H1 (cell line): ENCODE results near the gene ANKDD1A. TPM values are rescaled to one million over a fixed set of nuclear protein-coding genes. Genes with fewer than 3 reads are reported as not detected.

ENCODE experiments used
- CTCF ChIA-PET: fragments of 300-600 bp; sonication (Branson Sonifier 250); formaldehyde crosslinking; loops from one replicate; lab custom pipeline; 2021; ENCODE audit not compliant: partially characterized antibody; lab: Charles Lee
- POLR2A ChIA-PET: fragments of 300-600 bp; sonication (Branson Sonifier 250); formaldehyde crosslinking; loops from one replicate; lab custom pipeline; 2021; ENCODE audit warnings: inconsistent platforms; ENCODE audit not compliant: partially characterized antibody; lab: Charles Lee
- DNase-seq, 2 experiments: peaks; one replicate each; pipeline versions ENCODE4 v3.0.0 to v3.0.0-alpha.2; 2010 to 2022; ENCODE audit warnings: low spot score in 2 of 2, low read depth in 1 of 2, mixed read lengths in 1 of 2
- FAIRE-seq: peaks from 2 replicates; lab custom pipeline; 2011; peaks lifted over from hg19 to GRCh38; lab: Jason Lieb, UNC
- H2AFZ ChIP-seq: 2 replicates; pipeline ENCODE4 v1.8.1; 2012; ENCODE audit warnings: low read length, inconsistent platforms
- H2AK5ac ChIP-seq: 2 replicates; pipeline ENCODE4 v1.6.1; 2013; ENCODE audit warnings: low read depth, low read length
- H2BK120ac ChIP-seq: replicated peaks from 2 replicates; pipeline ENCODE3; 2013; ENCODE audit warnings: low read depth, low read length, inconsistent platforms
- H2BK12ac ChIP-seq: 2 replicates; pipeline ENCODE4 v1.6.1; 2013; ENCODE audit warnings: low read depth, low read length
- H2BK15ac ChIP-seq: 2 replicates; pipeline ENCODE4 v1.6.1; 2013; ENCODE audit warnings: low read length
- H2BK20ac ChIP-seq: 2 replicates; pipeline ENCODE4 v1.6.1; 2013; ENCODE audit warnings: low read length
- H2BK5ac ChIP-seq: 2 replicates; pipeline ENCODE4 v1.6.1; 2013; ENCODE audit warnings: low read depth, low read length
- H3K14ac ChIP-seq: 2 replicates; pipeline ENCODE4 v1.6.1; 2013; ENCODE audit warnings: inconsistent platforms; ENCODE audit not compliant: insufficient read length
- H3K18ac ChIP-seq: 2 replicates; pipeline ENCODE4 v1.6.1; 2013; ENCODE audit warnings: low read length; ENCODE audit errors: extremely low read depth
- H3K23ac ChIP-seq: 2 replicates; pipeline ENCODE4 v1.6.1; 2013; ENCODE audit warnings: inconsistent platforms; ENCODE audit not compliant: insufficient read length
- H3K23me2 ChIP-seq: 2 replicates; pipeline ENCODE4 v1.6.1; 2013; ENCODE audit warnings: low read depth, low read length
- H3K27ac ChIP-seq: 2 replicates; pipeline ENCODE4 v1.6.1; 2011; ENCODE audit warnings: low read depth, low read length, inconsistent platforms
- H3K27me3 ChIP-seq, 4 experiments: replicated peaks in 1 of 4; 1 replicate in 1 of 4; 2 replicates in 3 of 4; pipeline versions ENCODE4 v1.6.1 to v1.8.1; 2011 to 2013; ENCODE audit warnings: low read length in 3 of 4, mild to moderate bottlenecking in 3 of 4, inconsistent platforms in 2 of 4, mixed read lengths in 2 of 4, moderate library complexity in 1 of 4; ENCODE audit not compliant: control insufficient read depth in 3 of 4, insufficient read depth in 3 of 4; ENCODE audit errors: extremely low read depth in 1 of 4
- H3K36me3 ChIP-seq, 4 experiments: 2 replicates each; pipeline versions ENCODE4 v1.6.1 to v1.8.1; 2011 to 2013; ENCODE audit warnings: mild to moderate bottlenecking in 4 of 4, low read length in 3 of 4, moderate library complexity in 2 of 4, control low read depth in 1 of 4, inconsistent platforms in 1 of 4; ENCODE audit not compliant: insufficient read depth in 4 of 4, control insufficient read depth in 2 of 4
- H3K4ac ChIP-seq: replicated peaks from 2 replicates; pipeline ENCODE3; 2013; ENCODE audit warnings: low read length, low read depth, mixed read lengths, inconsistent platforms; ENCODE audit not compliant: insufficient read length
- H3K4me1 ChIP-seq, 4 experiments: replicated peaks in 1 of 4; 1 replicate in 1 of 4; 2 replicates in 3 of 4; pipeline versions ENCODE4 v1.6.1 to v1.8.1; 2011 to 2013; ENCODE audit warnings: low read length in 3 of 4, inconsistent platforms in 2 of 4, mixed read lengths in 1 of 4; ENCODE audit not compliant: insufficient read depth in 4 of 4, control insufficient read depth in 3 of 4
- H3K4me2 ChIP-seq, 2 experiments: 2 replicates each; pipeline versions ENCODE4 v1.6.1 to v1.8.1; 2011 to 2013; ENCODE audit warnings: low read depth in 2 of 2, low read length in 2 of 2, control low read depth in 1 of 2, inconsistent platforms in 1 of 2, mild to moderate bottlenecking in 1 of 2; ENCODE audit not compliant: insufficient read depth in 1 of 2
- H3K4me3 ChIP-seq, 4 experiments: fragments of 200-600, 300-600 bp in 1 of 4; sonication (generic), shearing (Covaris generic), sonication (Bioruptor Twin) in 1 of 4; 2 replicates each; pipeline versions ENCODE4 v1.5.1 to v1.8.1; 2011 to 2016; ENCODE audit warnings: low read length in 4 of 4, low read depth in 3 of 4, control low read depth in 2 of 4, inconsistent platforms in 2 of 4, mild to moderate bottlenecking in 2 of 4, mixed read lengths in 1 of 4, moderate library complexity in 1 of 4; ENCODE audit not compliant: insufficient read depth in 2 of 4; ENCODE audit errors: extremely low read depth in 1 of 4
- H3K56ac ChIP-seq: replicated peaks from 2 replicates; pipeline ENCODE3; 2013; ENCODE audit warnings: low read depth, mild to moderate bottlenecking, mixed read lengths, low read length, inconsistent platforms; ENCODE audit not compliant: insufficient read length
- H3K79me1 ChIP-seq: 2 replicates; pipeline ENCODE4 v1.6.1; 2013; ENCODE audit warnings: low read depth, low read length, control low read depth
- H3K79me2 ChIP-seq, 2 experiments: 2 replicates each; pipeline versions ENCODE4 v1.6.1 to v1.8.1; 2012 to 2013; ENCODE audit warnings: low read length in 2 of 2, mild to moderate bottlenecking in 2 of 2, inconsistent platforms in 1 of 2; ENCODE audit not compliant: insufficient read depth in 2 of 2, control insufficient read depth in 1 of 2
- H3K9ac ChIP-seq, 4 experiments: replicated peaks in 1 of 4; 1 replicate in 1 of 4; 2 replicates in 3 of 4; pipeline versions ENCODE4 v1.6.1 to v1.8.1; 2011 to 2013; ENCODE audit warnings: low read depth in 3 of 4, low read length in 3 of 4, control low read depth in 2 of 4, mild to moderate bottlenecking in 2 of 4, moderate library complexity in 2 of 4, inconsistent platforms in 1 of 4; ENCODE audit errors: extremely low read depth in 1 of 4
- H3K9me3 ChIP-seq, 2 experiments: 2 replicates each; pipeline versions ENCODE4 v1.6.1 to v1.8.1; 2012 to 2013; ENCODE audit warnings: mild to moderate bottlenecking in 2 of 2, moderate library complexity in 2 of 2, control low read depth in 1 of 2, inconsistent platforms in 1 of 2, low read depth in 1 of 2, low read length in 1 of 2, mixed read lengths in 1 of 2; ENCODE audit not compliant: insufficient read depth in 2 of 2
- H4K20me1 ChIP-seq, 2 experiments: replicated peaks in 1 of 2; 2 replicates each; pipeline versions ENCODE3 to v1.8.1; 2011 to 2013; ENCODE audit warnings: inconsistent platforms in 2 of 2, low read length in 2 of 2, mild to moderate bottlenecking in 1 of 2; ENCODE audit not compliant: insufficient read depth in 2 of 2, control insufficient read depth in 1 of 2
- H4K5ac ChIP-seq: 2 replicates; pipeline ENCODE4 v1.6.1; 2013; ENCODE audit warnings: low read length, low read depth, mixed read lengths, inconsistent platforms; ENCODE audit not compliant: insufficient read length
- H4K8ac ChIP-seq: 2 replicates; pipeline ENCODE4 v1.8.0; 2013; ENCODE audit warnings: mild to moderate bottlenecking, moderate library complexity, low read length, inconsistent platforms; ENCODE audit not compliant: insufficient read depth; ENCODE audit errors: extremely low read depth
- H4K91ac ChIP-seq: replicated peaks from 2 replicates; pipeline ENCODE3; 2013; ENCODE audit warnings: low read length, mixed read lengths, inconsistent platforms; ENCODE audit not compliant: insufficient read length
- CHD7 ChIP-seq: fragments of 300-600 bp; sonication (generic); IDR thresholded peaks from 2 replicates; pipeline ENCODE4 v1.7.1; 2012; ENCODE audit warnings: low read length, moderate library complexity, mild to moderate bottlenecking, inconsistent platforms; ENCODE audit not compliant: insufficient replicate concordance
- polyA plus RNA-seq, 7 experiments: library from polyadenylated mRNA; depleted of rRNA in 3 of 7; stranded (reverse) in 5 of 7; unstranded in 2 of 7; fragments of >200 nt in 5 of 7; fragments of 200-250 nt in 2 of 7; gene quantifications; 1 replicate in 5 of 7; 2 replicates in 1 of 7; 4 replicates in 1 of 7; pipeline versions ENCODE4 v1.2.1 to v1.2.3, GENCODE V29; 2011 to 2013; ENCODE audit warnings: missing spikeins in 2 of 7, mixed read lengths in 2 of 7
- total RNA-seq: library from RNA; stranded (reverse); fragmentation: NEBNext Ultra II Directional; extraction: Animal tissue kit (Norgen Biotek cat#: 25700); gene quantifications from 2 replicates; pipeline ENCODE4 v1.2.1, GENCODE V29; 2021

The ANKDD1A gene
- total and polyA plus RNA-seq, 2 of the 8 experiments (the other 6 are each of a cell fraction or from before 2014, with no cell fraction given): 4.1 to 5.0 TPM

- H2BK15ac ChIP-seq: no peak overlapping the region
- H3K4me2 ChIP-seq: no peak overlapping the region
- ChIA-PET CTCF (no interaction called here), POLR2A (interaction anchor here (1.3 to 1.4 kb wide), 2 partner anchors 10 to 11 kb away, joined by 3 to 4 read pairs; no protein-coding TSS in a partner anchor)
- DNase-seq (no peak), FAIRE-seq (no peak)
- no peak overlapping the region for H4K8ac ChIP-seq
- H2BK20ac ChIP-seq: no peak overlapping the region
- H2AK5ac ChIP-seq: no peak overlapping the region
- H3K23me2 ChIP-seq: no peaks in the 10 kb centered on the region
- H3K4me1 ChIP-seq: peaks cover 9 to 17% (median 13%) of the 10 kb centered on the region in 4 experiments
- no peaks in the 10 kb centered on the region for H3K9me3 ChIP-seq
- no peak overlapping the region for H3K18ac ChIP-seq
- no peak overlapping the region for H4K5ac ChIP-seq
- H3K27ac ChIP-seq: no peak overlapping the region
- H3K79me2 ChIP-seq: no peaks in the 10 kb centered on the region
- no peaks in the 10 kb centered on the region for H3K27me3 ChIP-seq
- no peak overlapping the region for H3K9ac ChIP-seq
- no peaks in the 10 kb centered on the region for H3K79me1 ChIP-seq
- H3K4ac ChIP-seq: no peak overlapping the region
- H3K4me3 ChIP-seq: no peak overlapping the region
- no peak overlapping the region for H3K23ac ChIP-seq
- H4K91ac ChIP-seq: no peak overlapping the region
- H2BK120ac ChIP-seq: no peak overlapping the region
- H2AFZ ChIP-seq: no peak overlapping the region
- H4K20me1 ChIP-seq: peaks cover 0 to 2% of the 10 kb centered on the region in 2 experiments
- H2BK5ac ChIP-seq: no peak overlapping the region
- H3K56ac ChIP-seq: no peak overlapping the region
- no peak overlapping the region for H3K14ac ChIP-seq
- H3K36me3 ChIP-seq: peaks cover 3 to 6% (median 5%) of the 10 kb centered on the region in 4 experiments; a peak in 4 of 8 replicates
- H2BK12ac ChIP-seq: no peak overlapping the region
- TF ChIP-seq CHD7: no peak
Measured at GRCh38 chr15:64869501-64869900, 42.2 kb upstream of the ANKDD1A start.
